SK-N-SH (cell line): ENCODE measurements around the gene ARHGAP42. TPM values are rescaled to one million over a fixed set of nuclear protein-coding genes. Genes with fewer than 3 reads are reported as not detected.

Source experiments
- CTCF ChIA-PET: fragments of 300-600, 350-600 bp; formaldehyde crosslinking; extraction: SDS; loops from one replicate; lab custom pipeline; 2021; lab: Yijun Ruan, JAX
- POLR2A ChIA-PET: fragments of 350-600 bp; sonication (Branson Sonifier 250); formaldehyde crosslinking; extraction: SDS; loops from one replicate; lab custom pipeline; 2020; ENCODE audit warnings: antibody characterized with exemption, inconsistent platforms; lab: Yijun Ruan, JAX
- DNase-seq: peaks from one replicate; pipeline ENCODE4 v3.0.0; 2012
- H2AFZ ChIP-seq: fragments of 200-600 bp; sonication (generic); 2 replicates; pipeline ENCODE4 v1.8.1; 2016; ENCODE audit warnings: antibody characterized with exemption, mild to moderate bottlenecking, low read depth
- H3F3A ChIP-seq: fragments of 200-600 bp; sonication (generic); replicated peaks from 2 replicates; pipeline ENCODE3; 2016; ENCODE audit warnings: antibody characterized with exemption, mild to moderate bottlenecking; ENCODE audit not compliant: insufficient read depth
- H3K27ac ChIP-seq, 2 experiments: fragments of 200-500 bp in 1 of 2; fragments of 200-600 bp in 1 of 2; sonication (Bioruptor generic) in 1 of 2; sonication (generic), shearing (Covaris generic) in 1 of 2; 2 replicates each; pipeline versions ENCODE4 v1.5.1 to v1.6.1; 2014 to 2016; ENCODE audit warnings: low read depth in 2 of 2, inconsistent platforms in 1 of 2, low read length in 1 of 2, mild to moderate bottlenecking in 1 of 2, mixed read lengths in 1 of 2
- H3K27me3 ChIP-seq: fragments of 200-600 bp; sonication (generic), shearing (Covaris generic); 2 replicates; pipeline ENCODE4 v1.6.1; 2016; ENCODE audit warnings: mixed run types; ENCODE audit not compliant: insufficient read depth
- H3K36me3 ChIP-seq, 2 experiments: fragments of 200-500 bp in 1 of 2; fragments of 200-600 bp in 1 of 2; sonication (Bioruptor generic) in 1 of 2; sonication (generic) in 1 of 2; replicated peaks in 1 of 2; 2 replicates each; pipeline versions ENCODE3 to v1.5.1; 2014 to 2016; ENCODE audit warnings: low read length in 1 of 2, mild to moderate bottlenecking in 1 of 2; ENCODE audit not compliant: insufficient read depth in 2 of 2, control insufficient read depth in 1 of 2
- H3K4me1 ChIP-seq, 2 experiments: fragments of 200-500 bp in 1 of 2; fragments of 200-600 bp in 1 of 2; sonication (Bioruptor generic) in 1 of 2; sonication (generic), shearing (Covaris generic) in 1 of 2; 2 replicates each; pipeline versions ENCODE4 v1.5.1 to v1.6.1; 2014 to 2016; ENCODE audit warnings: low read depth in 1 of 2, low read length in 1 of 2, mixed run types in 1 of 2; ENCODE audit not compliant: insufficient read depth in 2 of 2, control insufficient read depth in 1 of 2
- H3K4me2 ChIP-seq: fragments of 200-600 bp; sonication (generic), shearing (Covaris generic); 2 replicates; pipeline ENCODE4 v1.6.1; 2017; ENCODE audit warnings: mixed run types
- H3K4me3 ChIP-seq, 2 experiments: fragments of 200-500 bp in 1 of 2; fragments of 200-600 bp in 1 of 2; sonication (Bioruptor generic) in 1 of 2; sonication (generic), shearing (Covaris generic) in 1 of 2; 2 replicates each; pipeline versions ENCODE4 v1.5.1 to v1.8.1; 2014 to 2016; ENCODE audit warnings: low read depth in 2 of 2, inconsistent platforms in 1 of 2, low read length in 1 of 2, mild to moderate bottlenecking in 1 of 2, mixed read lengths in 1 of 2, moderate library complexity in 1 of 2
- H3K79me2 ChIP-seq: fragments of 200-600 bp; sonication (generic); 2 replicates; pipeline ENCODE4 v1.8.1; 2017; ENCODE audit warnings: mild to moderate bottlenecking; ENCODE audit not compliant: insufficient read depth
- H3K9ac ChIP-seq: fragments of 200-600 bp; sonication (generic); 2 replicates; pipeline ENCODE4 v1.6.1; 2017; ENCODE audit warnings: mixed run types
- H3K9me2 ChIP-seq: fragments of 200-600 bp; sonication (generic); 2 replicates; pipeline ENCODE4 v1.6.1; 2017; ENCODE audit warnings: mixed run types
- H3K9me3 ChIP-seq: fragments of 200-600 bp; sonication (generic); 2 replicates; pipeline ENCODE4 v1.6.1; 2017; ENCODE audit warnings: mixed run types, mild to moderate bottlenecking, moderate library complexity
- H4K20me1 ChIP-seq: fragments of 200-600 bp; sonication (generic); 2 replicates; pipeline ENCODE4 v1.6.1; 2017; ENCODE audit warnings: mild to moderate bottlenecking, mixed run types; ENCODE audit not compliant: insufficient read depth
- EP300 ChIP-seq, 2 experiments: IDR thresholded peaks; 2 replicates each; pipeline versions ENCODE4 v1.4.0 to v1.6.1; 2012; ENCODE audit warnings: borderline replicate concordance in 1 of 2, low read depth in 1 of 2, low read length in 1 of 2
- EZH2phosphoT487 ChIP-seq: fragments of 200-600 bp; sonication (generic); IDR thresholded peaks from 2 replicates; pipeline ENCODE4 v1.6.1; 2017; ENCODE audit warnings: low read depth, mixed run types, mild to moderate bottlenecking, antibody characterized with exemption, moderate library complexity, borderline replicate concordance
- FOSL2 ChIP-seq: IDR thresholded peaks from 2 replicates; pipeline ENCODE4 v1.4.0; 2012; ENCODE audit warnings: low read depth, mild to moderate bottlenecking, moderate library complexity, borderline replicate concordance
- FOXJ3 ChIP-seq: sonication (generic); formaldehyde crosslinking; IDR thresholded peaks from 2 replicates; pipeline ENCODE4 v1.5.1; 2020; ENCODE audit warnings: mild to moderate bottlenecking, missing genetic modification reagents
- FOXM1 ChIP-seq: IDR thresholded peaks from 2 replicates; pipeline ENCODE4 v1.4.0; 2012; ENCODE audit warnings: low read depth, mild to moderate bottlenecking
- GATA2 ChIP-seq: sonication (generic); formaldehyde crosslinking; IDR thresholded peaks from 2 replicates; pipeline ENCODE4 v1.5.0; 2020; ENCODE audit warnings: mild to moderate bottlenecking, missing genetic modification reagents
- JUND ChIP-seq: IDR thresholded peaks from 2 replicates; pipeline ENCODE4 v1.4.0; 2012
- MAX ChIP-seq: IDR thresholded peaks from 2 replicates; pipeline ENCODE4 v1.4.0; 2012; ENCODE audit warnings: low read depth
- POLR2AphosphoS5 ChIP-seq: IDR thresholded peaks from 2 replicates; pipeline ENCODE4 v1.6.1; 2012; ENCODE audit warnings: low read depth, low read length
- RCOR1 ChIP-seq: fragments of 150-350 bp; IDR thresholded peaks from 2 replicates; pipeline ENCODE4 v1.6.1; 2017; ENCODE audit warnings: antibody characterized with exemption, low read length
- REST ChIP-seq: IDR thresholded peaks from 2 replicates; pipeline ENCODE4 v1.6.1; 2012; ENCODE audit warnings: mild to moderate bottlenecking, low read depth, low read length, moderate library complexity
- SMC3 ChIP-seq: IDR thresholded peaks from 2 replicates; pipeline ENCODE4 v1.6.1; 2012; ENCODE audit warnings: low read depth, low read length, improper control_type of control experiment
- TAF1 ChIP-seq: IDR thresholded peaks from 2 replicates; pipeline ENCODE4 v1.6.1; 2012; ENCODE audit warnings: low read depth, mild to moderate bottlenecking, low read length, moderate library complexity, borderline replicate concordance
- USF2 ChIP-seq: fragments of 150-350 bp; IDR thresholded peaks from 2 replicates; pipeline ENCODE4 v1.6.1; 2017; ENCODE audit warnings: antibody characterized with exemption, low read length, low read depth, borderline replicate concordance
- YY1 ChIP-seq: IDR thresholded peaks from 2 replicates; pipeline ENCODE4 v1.4.0; 2012; ENCODE audit warnings: low read depth, mild to moderate bottlenecking
- WGBS: methylation state at CpG from one replicate; pipeline ENCODE4 v1.1.6; 2017; ENCODE audit warnings: low lambda C conversion rate; 5-methylcytosine and 5-hydroxymethylcytosine counted together
- polyA plus RNA-seq, 3 experiments: library from polyadenylated mRNA; depleted of rRNA; stranded (reverse); fragments of >200 nt; gene quantifications; 2 replicates each; pipeline ENCODE4 v1.2.3, GENCODE V29; 2012
- TF ChIP-seq, protein P1 (sequence below): IDR thresholded peaks from 2 replicates; pipeline ENCODE4 v1.4.0; 2012; ENCODE audit warnings: low read depth, borderline replicate concordance

Gene ARHGAP42
- polyA plus RNA-seq, 1 of the 3 experiments (the other 2 are of a cell fraction) = 0.02 TPM

GRCh38 chr11:100837311-100837710 is 150.2 kb downstream of the ARHGAP42 start:
- no peak overlapping the region for H3K27ac ChIP-seq
- peaks cover 21% of the 10 kb centered on the region; the same call in 1 of the 2 replicates for H3K27me3 ChIP-seq
- no peaks in the 10 kb centered on the region for H3K9me2 ChIP-seq
- ChIA-PET POLR2A (no interaction called here), CTCF (no interaction called here)
- H3K36me3 ChIP-seq = no peaks in the 10 kb centered on the region
- H3K4me1 ChIP-seq = no peaks in the 10 kb centered on the region
- TF ChIP-seq USF2 (no peak), EP300 (IDR thresholded peaks at IDR 0.05; ENCODE audit: borderline replicate concordance in 1 of 2, low read depth in 1 of 2, low read length in 1 of 2) (no peak), EZH2phosphoT487 (no peak), GATA2 (CRISPR knock-in tag) (no peak), FOXM1 (no peak), SMC3 (no peak), MAX (no peak), FOSL2 (no peak), RCOR1 (no peak), FOXJ3 (no peak), TAF1 (no peak), JUND (no peak)
- 7% methylated on average over 2 of the region's 2 CpGs for WGBS
- no peak overlapping the region for H3K4me2 ChIP-seq
- no peak overlapping the region for H3K4me3 ChIP-seq
- DNase-seq = no peak
- H4K20me1 ChIP-seq = no peaks in the 10 kb centered on the region
- H3K9ac ChIP-seq = no peak overlapping the region
- H3K79me2 ChIP-seq = no peaks in the 10 kb centered on the region
- no peaks in the 10 kb centered on the region for H3F3A ChIP-seq
- H3K9me3 ChIP-seq = no peaks in the 10 kb centered on the region
- H2AFZ ChIP-seq = no peak overlapping the region

GRCh38 chr11:100841711-100842407 is 154.8 kb downstream of the ARHGAP42 start:
- DNase-seq = no peak
- H4K20me1 ChIP-seq = no peaks in the 10 kb centered on the region
- H3K9ac ChIP-seq = no peak overlapping the region
- H3K79me2 ChIP-seq = no peaks in the 10 kb centered on the region
- no peaks in the 10 kb centered on the region for H3K9me3 ChIP-seq
- no peaks in the 10 kb centered on the region for H3K9me2 ChIP-seq
- H2AFZ ChIP-seq = no peak overlapping the region
- POLR2A ChIA-PET = no interaction called here
- no peak overlapping the region for H3K4me2 ChIP-seq
- H3K27ac ChIP-seq = no peak overlapping the region
- peaks cover 23% of the 10 kb centered on the region; the same call in 1 of the 2 replicates for H3K27me3 ChIP-seq
- H3K36me3 ChIP-seq = no peaks in the 10 kb centered on the region
- no peaks in the 10 kb centered on the region for H3K4me1 ChIP-seq
- no peak overlapping the region for H3K4me3 ChIP-seq
- WGBS = 7% methylated on average over 4 of the region's 4 CpGs
- H3F3A ChIP-seq = no peaks in the 10 kb centered on the region
- CTCF ChIA-PET = no interaction called here
- TF ChIP-seq YY1 (no peak), FOSL2 (no peak), POLR2AphosphoS5 (no peak), FOXM1 (no peak), TAF1 (no peak), REST (no peak), USF2 (no peak)
- TF ChIP-seq, protein P1, sequence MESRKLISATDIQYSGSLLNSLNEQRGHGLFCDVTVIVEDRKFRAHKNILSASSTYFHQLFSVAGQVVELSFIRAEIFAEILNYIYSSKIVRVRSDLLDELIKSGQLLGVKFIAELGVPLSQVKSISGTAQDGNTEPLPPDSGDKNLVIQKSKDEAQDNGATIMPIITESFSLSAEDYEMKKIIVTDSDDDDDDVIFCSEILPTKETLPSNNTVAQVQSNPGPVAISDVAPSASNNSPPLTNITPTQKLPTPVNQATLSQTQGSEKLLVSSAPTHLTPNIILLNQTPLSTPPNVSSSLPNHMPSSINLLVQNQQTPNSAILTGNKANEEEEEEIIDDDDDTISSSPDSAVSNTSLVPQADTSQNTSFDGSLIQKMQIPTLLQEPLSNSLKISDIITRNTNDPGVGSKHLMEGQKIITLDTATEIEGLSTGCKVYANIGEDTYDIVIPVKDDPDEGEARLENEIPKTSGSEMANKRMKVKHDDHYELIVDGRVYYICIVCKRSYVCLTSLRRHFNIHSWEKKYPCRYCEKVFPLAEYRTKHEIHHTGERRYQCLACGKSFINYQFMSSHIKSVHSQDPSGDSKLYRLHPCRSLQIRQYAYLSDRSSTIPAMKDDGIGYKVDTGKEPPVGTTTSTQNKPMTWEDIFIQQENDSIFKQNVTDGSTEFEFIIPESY = no peak
